Measurements from ENCODE around the gene C19orf12.

The C19orf12 gene

DNA sequence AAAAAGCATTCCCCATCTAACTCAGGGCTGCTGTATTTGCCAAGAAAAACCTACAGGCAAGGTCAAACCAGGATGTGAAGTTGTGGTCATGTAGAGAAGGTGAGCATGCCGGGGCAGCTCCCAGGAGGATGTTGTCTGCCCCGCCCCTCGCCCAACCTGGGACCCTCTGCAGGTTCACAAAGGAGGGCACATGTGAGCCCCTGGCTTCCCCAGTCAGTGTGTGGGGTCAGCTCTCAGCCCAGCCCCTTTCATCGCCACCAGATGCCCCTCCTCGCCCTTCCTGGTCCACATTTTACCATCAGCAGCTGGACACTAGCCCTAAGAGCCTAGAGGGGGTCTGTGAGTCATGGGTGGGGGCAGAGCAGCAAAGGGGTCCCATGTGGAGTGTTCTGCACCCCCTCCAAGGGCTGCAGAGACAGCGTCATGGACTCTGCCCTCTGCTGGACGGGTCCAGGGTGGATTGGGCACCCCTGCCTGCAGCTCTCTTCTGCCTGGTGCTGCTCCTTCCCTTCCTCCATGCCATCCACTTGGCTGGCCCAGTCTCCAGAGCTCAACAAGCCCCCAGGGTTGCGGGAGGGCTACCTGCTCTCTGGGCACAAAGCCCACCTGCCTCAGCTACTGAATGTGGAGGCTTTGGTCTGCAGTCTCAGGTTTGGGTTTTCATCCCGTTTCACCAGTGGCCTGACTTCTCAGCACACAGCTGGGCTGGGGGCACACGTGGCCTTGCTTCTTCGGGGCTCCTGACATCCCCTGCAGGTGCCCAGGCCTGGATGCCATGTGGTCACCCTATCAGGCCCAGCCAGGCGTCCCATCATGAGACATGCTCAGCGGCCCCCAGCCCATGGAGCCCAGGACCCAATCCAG lies 46.1 kb downstream of the C19orf12 start:
- H3K27me3 ChIP-seq (ENCODE audit: control insufficient read depth, insufficient read depth, low read length): no peaks in the 10 kb centered on the region

DNA sequence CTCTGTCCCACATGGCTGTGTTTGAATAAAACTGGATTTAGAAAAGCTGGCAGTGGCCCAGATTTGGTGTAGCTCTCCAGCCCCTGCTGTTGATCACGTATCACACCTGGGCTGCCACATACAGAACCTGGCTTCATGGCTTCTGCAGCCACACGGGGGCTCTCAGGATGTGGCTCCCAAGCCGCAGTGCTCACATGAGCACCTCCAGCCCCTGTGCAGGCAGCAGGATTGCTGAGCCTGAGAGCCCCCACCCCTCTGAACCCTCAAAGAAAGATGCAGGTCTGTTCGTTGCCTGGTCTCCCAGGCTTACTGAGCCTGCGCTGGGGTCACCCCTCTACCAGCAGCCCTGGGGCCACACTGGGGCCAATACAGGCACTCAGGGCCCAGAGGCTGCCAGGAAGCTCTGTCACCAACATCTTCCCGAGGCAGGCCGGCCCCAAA lies 47.1 kb downstream of the C19orf12 start:
- no peak overlapping the region for H3K4me3 ChIP-seq (ENCODE audit: low read length)
- H3K27me3 ChIP-seq (ENCODE audit: control insufficient read depth, insufficient read depth, low read length): no peaks in the 10 kb centered on the region
- H3K36me3 ChIP-seq (ENCODE audit: control insufficient read depth, insufficient read depth, low read length): no peaks in the 10 kb centered on the region
- H3K4me1 ChIP-seq (ENCODE audit: control insufficient read depth, insufficient read depth, low read length): peaks cover 8% of the 10 kb centered on the region
- DNase-seq (ENCODE audit: low read depth, low spot score): no peak
- H3K27ac ChIP-seq (ENCODE audit: low read length): no peak overlapping the region
- WGBS (ENCODE audit: insufficient coverage, insufficient read length): no CpG with 5 or more reads among the region's 7 CpGs
- no peaks in the 10 kb centered on the region for H3K9me3 ChIP-seq (ENCODE audit: control insufficient read depth, insufficient read depth, low read length)

More for the DNA sequence above, 46.1 kb downstream of the C19orf12 start:
- no peak overlapping the region for H3K27ac ChIP-seq (ENCODE audit: low read length)
- WGBS (ENCODE audit: insufficient coverage, insufficient read length): no CpG with 5 or more reads among the region's 13 CpGs
- H3K9me3 ChIP-seq (ENCODE audit: control insufficient read depth, insufficient read depth, low read length): no peaks in the 10 kb centered on the region
- H3K4me3 ChIP-seq (ENCODE audit: low read length): no peak overlapping the region
- H3K4me1 ChIP-seq (ENCODE audit: control insufficient read depth, insufficient read depth, low read length): peaks cover 8% of the 10 kb centered on the region
- no peak for DNase-seq (ENCODE audit: low read depth, low spot score)
- peaks cover 4% of the 10 kb centered on the region for H3K36me3 ChIP-seq (ENCODE audit: control insufficient read depth, insufficient read depth, low read length)

DNA sequence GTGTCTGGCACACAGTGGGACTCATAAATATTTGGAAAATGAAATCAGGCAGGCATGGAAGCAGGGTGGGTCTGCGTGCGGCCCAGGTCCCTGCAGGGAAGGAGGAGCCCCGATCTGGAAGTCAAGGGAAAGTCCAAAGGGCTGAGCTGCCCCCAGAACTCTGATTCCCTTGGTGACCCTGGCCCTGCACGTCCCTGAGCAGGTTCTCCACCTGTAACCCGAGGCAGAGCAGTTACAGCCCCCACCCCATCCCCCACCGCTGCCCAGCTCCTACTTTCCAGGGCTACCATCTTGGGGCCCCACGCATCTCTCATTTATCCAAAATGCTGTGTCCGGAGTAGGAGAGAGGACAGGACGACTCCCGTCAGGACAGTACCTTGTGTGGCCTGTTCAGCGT lies 47.7 kb downstream of the C19orf12 start:
- DNase-seq (ENCODE audit: low read depth, low spot score): no peak
- Histone ChIP-seq H3K27ac (ENCODE audit: low read length) (no peak overlapping the region), H3K27me3 (ENCODE audit: control insufficient read depth, insufficient read depth, low read length) (no peaks in the 10 kb centered on the region), H3K4me3 (ENCODE audit: low read length) (no peak overlapping the region), H3K9me3 (ENCODE audit: control insufficient read depth, insufficient read depth, low read length) (no peaks in the 10 kb centered on the region), H3K36me3 (ENCODE audit: control insufficient read depth, insufficient read depth, low read length) (no peaks in the 10 kb centered on the region), H3K4me1 (ENCODE audit: control insufficient read depth, insufficient read depth, low read length) (peaks cover 8% of the 10 kb centered on the region)
- WGBS (ENCODE audit: insufficient coverage, insufficient read length): no CpG with 5 or more reads among the region's 11 CpGs

DNA sequence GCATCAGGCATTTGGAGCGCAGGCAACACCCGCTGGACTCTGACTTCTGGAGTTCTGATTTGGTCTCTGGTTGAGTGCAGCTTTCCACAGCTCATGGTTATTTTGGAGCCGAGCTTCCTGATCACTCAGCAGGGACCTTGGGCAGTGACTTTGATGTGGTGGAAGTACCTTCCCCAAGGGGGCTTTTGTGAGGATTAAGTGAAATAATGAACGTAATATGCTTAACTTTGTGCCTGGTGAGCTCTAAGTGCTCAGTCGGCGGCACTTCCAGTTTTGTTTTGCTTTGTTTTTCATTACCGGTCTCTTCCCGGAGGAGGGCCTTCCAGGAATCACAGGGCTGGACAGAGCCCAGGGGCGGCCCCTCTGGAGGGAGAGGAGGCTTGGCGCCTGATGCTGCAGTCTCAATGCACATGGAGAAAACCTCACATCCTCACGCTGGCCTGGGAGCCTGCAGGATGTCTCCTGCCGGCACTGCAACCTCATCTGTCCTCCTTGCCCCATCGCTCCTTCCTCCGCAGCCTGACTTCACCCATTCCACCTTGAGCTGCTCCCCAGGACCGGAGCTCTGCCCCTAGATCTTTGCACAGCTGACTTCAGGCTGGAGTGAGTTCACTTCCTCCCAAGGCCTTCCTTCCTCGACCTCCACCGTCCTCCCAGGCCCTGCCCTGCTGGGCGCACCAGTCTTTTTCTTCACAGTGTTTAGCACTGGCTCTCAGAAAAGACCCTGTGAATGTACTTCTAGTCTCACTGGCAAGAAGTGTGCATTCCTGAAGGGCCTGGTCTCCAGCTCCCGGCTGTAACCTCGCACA lies 48.3 kb downstream of the C19orf12 start:
- DNase-seq (ENCODE audit: low read depth, low spot score): no peak
- H3K27me3 ChIP-seq (ENCODE audit: control insufficient read depth, insufficient read depth, low read length): no peaks in the 10 kb centered on the region
- no CpG with 5 or more reads among the region's 20 CpGs for WGBS (ENCODE audit: insufficient coverage, insufficient read length)
- no peaks in the 10 kb centered on the region for H3K36me3 ChIP-seq (ENCODE audit: control insufficient read depth, insufficient read depth, low read length)
- no peak overlapping the region for H3K27ac ChIP-seq (ENCODE audit: low read length)
- peaks cover 8% of the 10 kb centered on the region for H3K4me1 ChIP-seq (ENCODE audit: control insufficient read depth, insufficient read depth, low read length)
- peak overlapping the region; percentile 53; the same call in 1 of the 2 replicates for H3K4me3 ChIP-seq (ENCODE audit: low read length)
- no peaks in the 10 kb centered on the region for H3K9me3 ChIP-seq (ENCODE audit: control insufficient read depth, insufficient read depth, low read length)

DNA sequence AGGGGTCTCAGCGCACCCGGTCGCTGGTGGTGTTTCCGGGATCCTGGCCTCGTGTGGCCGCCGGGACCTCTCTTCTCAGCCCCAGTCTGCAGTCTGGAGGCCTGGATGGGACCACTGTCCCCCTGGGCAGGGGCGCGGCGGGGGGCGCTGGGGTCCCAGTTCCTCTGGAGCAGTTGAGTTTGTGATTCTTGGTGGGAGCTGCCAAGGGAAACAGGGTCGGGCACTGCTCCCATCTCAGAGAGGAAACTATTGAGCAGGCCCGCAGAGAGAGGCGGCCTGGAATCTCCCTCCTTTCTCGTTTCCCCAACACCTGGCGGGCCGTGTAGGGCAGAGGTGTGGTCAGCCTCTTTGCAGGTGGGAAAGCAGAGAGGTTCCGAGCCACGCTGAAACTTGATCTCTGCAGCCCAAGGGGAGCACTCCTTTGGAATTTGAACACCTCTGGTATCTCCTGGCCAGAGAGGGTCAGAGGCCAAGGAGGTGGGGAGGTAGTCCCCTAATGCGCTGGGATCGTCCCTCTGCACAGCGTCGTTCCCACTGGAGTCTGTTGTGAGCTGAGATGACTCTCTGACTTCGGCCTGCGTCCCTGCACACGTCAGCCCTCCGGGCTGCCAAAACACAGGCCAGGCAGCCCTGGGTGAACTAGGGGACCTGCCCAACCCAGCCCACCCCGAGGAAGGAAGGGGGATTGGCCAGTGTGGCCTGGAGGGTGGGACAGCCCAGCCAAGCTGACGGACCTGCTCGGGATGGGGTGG lies 49.1 kb downstream of the C19orf12 start:
- H3K27me3 ChIP-seq (ENCODE audit: control insufficient read depth, insufficient read depth, low read length): no peaks in the 10 kb centered on the region
- H3K9me3 ChIP-seq (ENCODE audit: control insufficient read depth, insufficient read depth, low read length): no peaks in the 10 kb centered on the region
- H3K27ac ChIP-seq (ENCODE audit: low read length): no peak overlapping the region
- peaks cover 8% of the 10 kb centered on the region for H3K4me1 ChIP-seq (ENCODE audit: control insufficient read depth, insufficient read depth, low read length)
- H3K36me3 ChIP-seq (ENCODE audit: control insufficient read depth, insufficient read depth, low read length): no peaks in the 10 kb centered on the region
- no CpG with 5 or more reads among the region's 30 CpGs for WGBS (ENCODE audit: insufficient coverage, insufficient read length)
- H3K4me3 ChIP-seq (ENCODE audit: low read length): peak overlapping the region; percentile 53
- peak; percentile 47 for DNase-seq (ENCODE audit: low read depth, low spot score)

DNA sequence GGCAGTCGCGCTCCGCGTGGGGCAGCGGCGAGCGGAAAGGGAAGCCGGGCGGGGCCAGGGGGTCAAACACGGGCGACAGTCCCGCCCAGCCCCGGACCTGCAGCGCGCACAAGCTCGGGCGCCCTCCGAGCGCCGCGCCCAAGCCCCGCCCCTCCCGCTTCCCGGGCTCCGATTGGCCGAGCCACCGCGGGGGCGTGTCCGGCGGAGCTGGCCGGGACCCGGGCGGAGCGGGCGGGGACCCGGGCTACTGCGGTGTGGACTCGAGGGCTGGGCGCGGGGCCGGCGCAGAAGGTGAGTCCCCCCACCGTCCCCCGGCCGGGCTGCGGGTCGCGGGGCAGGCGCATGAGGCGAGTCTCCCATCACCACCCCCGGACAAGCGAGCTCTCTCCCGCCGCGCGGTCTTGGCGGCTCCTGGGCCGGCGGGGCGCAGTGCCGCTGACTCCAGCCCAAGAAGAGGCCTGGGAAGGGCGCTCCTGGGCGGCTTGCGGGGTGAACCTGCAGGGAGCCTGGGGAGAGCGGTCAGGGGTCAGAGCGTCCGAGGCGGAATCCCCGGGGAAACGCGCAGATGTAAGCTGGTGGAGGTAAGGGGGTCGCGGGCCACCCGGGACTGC lies 49.7 kb downstream of the C19orf12 start, which contains the start of gene PLEKHF1:
PLEKHF1 (plus strand) TSS at position 247 of the 611 bp plus-strand sequence. CDS start 8,379 bp downstream, outside the sequence.
- peak; percentile 57 for DNase-seq (ENCODE audit: low read depth, low spot score)
- Histone ChIP-seq H3K4me3 (ENCODE audit: low read length) (peak within 1 kb of the TSS; percentile 53), H3K27me3 (ENCODE audit: control insufficient read depth, insufficient read depth, low read length) (no peaks in the 10 kb centered on the region), H3K9me3 (ENCODE audit: control insufficient read depth, insufficient read depth, low read length) (no peaks in the 10 kb centered on the region), H3K27ac (ENCODE audit: low read length) (no peak within 1 kb of the TSS), H3K36me3 (ENCODE audit: control insufficient read depth, insufficient read depth, low read length) (no peaks in the 10 kb centered on the region), H3K4me1 (ENCODE audit: control insufficient read depth, insufficient read depth, low read length) (peaks cover 8% of the 10 kb centered on the region)
- WGBS (ENCODE audit: insufficient coverage, insufficient read length): no CpG with 5 or more reads among the region's 75 CpGs

DNA sequence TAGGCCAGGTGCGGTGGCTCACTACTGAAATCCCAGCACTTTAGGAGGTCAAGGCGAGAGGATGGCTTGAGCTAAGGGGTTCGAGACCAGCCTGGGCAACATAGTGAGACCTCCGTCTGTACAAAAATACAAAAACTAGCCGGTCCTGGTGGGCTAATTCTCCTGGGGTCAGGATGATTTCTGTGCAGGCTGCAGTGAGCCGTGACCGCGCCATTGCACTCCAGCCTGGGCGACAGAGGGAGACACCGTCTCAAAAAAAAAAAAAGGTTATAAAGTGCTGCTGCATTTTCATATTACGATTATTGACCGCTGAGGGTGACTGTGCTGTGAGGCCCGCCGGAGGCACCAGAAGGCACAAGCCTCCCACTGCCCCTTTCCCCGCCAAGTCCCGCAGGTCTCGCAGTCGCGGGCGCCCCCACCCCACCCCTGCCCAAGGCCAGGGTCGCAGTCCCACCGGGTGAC lies 50.3 kb downstream of the C19orf12 start:
- H3K36me3 ChIP-seq (ENCODE audit: control insufficient read depth, insufficient read depth, low read length): no peaks in the 10 kb centered on the region
- H3K27me3 ChIP-seq (ENCODE audit: control insufficient read depth, insufficient read depth, low read length): no peaks in the 10 kb centered on the region
- H3K9me3 ChIP-seq (ENCODE audit: control insufficient read depth, insufficient read depth, low read length): no peaks in the 10 kb centered on the region
- H3K27ac ChIP-seq (ENCODE audit: low read length): no peak overlapping the region
- H3K4me1 ChIP-seq (ENCODE audit: control insufficient read depth, insufficient read depth, low read length): peaks cover 8% of the 10 kb centered on the region
- WGBS (ENCODE audit: insufficient coverage, insufficient read length): no CpG with 5 or more reads among the region's 22 CpGs
- H3K4me3 ChIP-seq (ENCODE audit: low read length): peak overlapping the region; percentile 53; the same call in 1 of the 2 replicates
- DNase-seq (ENCODE audit: low read depth, low spot score): no peak

DNA sequence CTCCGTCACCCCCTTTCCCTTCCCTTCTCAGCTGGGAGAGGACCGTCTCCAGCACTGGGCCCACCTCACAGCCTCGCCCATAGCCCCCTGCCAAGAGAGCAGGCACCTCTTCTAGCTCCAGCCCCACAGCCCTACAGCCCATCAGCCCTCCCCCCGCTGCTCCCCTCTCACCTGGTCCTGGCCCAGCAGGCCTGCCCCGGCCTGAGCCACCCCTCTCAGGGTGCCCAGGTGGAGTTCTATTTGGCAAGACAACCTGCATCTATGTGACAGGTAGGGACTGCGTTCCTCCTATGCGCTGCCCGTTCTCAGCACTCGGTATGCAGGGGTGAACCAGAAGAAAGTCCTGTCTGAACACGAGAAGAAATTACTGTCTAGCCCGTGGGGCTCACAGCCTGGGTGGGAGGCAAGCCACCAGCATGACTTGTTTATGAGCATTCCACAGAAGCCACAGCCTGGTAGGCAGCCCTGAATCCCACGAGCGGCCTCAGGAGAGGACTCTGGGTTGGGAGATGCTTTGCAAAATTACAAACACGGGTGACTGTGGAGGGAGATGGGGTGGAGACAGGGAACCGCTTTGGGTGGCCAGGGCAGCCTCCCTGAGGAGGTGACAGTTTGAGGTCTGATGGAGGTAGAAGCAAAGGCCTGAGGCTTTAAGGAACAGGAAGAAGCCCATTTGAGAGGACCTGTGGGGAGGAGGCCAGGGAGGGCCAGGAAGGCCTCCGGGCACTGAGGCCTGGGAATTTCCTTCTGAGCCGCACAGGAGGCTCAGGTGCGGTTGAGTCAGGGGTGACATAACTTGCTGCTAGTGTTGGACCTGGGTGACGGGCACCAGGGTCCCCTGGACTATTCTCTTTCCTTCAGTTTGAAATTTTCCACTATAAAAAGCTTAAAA lies 51.0 kb downstream of the C19orf12 start:
- no CpG with 5 or more reads among the region's 19 CpGs for WGBS (ENCODE audit: insufficient coverage, insufficient read length)
- no peak for DNase-seq (ENCODE audit: low read depth, low spot score)
- Histone ChIP-seq H3K27me3 (ENCODE audit: control insufficient read depth, insufficient read depth, low read length) (no peaks in the 10 kb centered on the region), H3K36me3 (ENCODE audit: control insufficient read depth, insufficient read depth, low read length) (no peaks in the 10 kb centered on the region), H3K4me3 (ENCODE audit: low read length) (no peak overlapping the region), H3K4me1 (ENCODE audit: control insufficient read depth, insufficient read depth, low read length) (peaks cover 8% of the 10 kb centered on the region), H3K27ac (ENCODE audit: low read length) (no peak overlapping the region), H3K9me3 (ENCODE audit: control insufficient read depth, insufficient read depth, low read length) (no peaks in the 10 kb centered on the region)

All from iPS DF 6.9 (cell line).